CD4-positive, alpha-beta T cell treated with Interleukin-6 at 100 ng/mL for 8 hours (primary cell): ENCODE results near the gene LMBR1L.
"Not testable (repeated sequence)": the region's sequence is repeated elsewhere in the genome, so short reads cannot be mapped to it uniquely, and the experiment has no call there.

Experiments
- DNase-seq: peaks from one replicate; pipeline ENCODE4 v3.0.0-alpha.2; 2020; ENCODE audit warnings: mixed read lengths, low spot score

LMBR1L gene

GRCh38 chr12:49110464-49111155 is at the start of gene LMBR1L:
Gene LMBR1L, minus strand, starts transcription at chr12:49110847. Its CDS starts 292 bp downstream, at chr12:49110555.
- DNase-seq = peak; percentile 97

GRCh38 chr12:49160399-49160798 is 49.8 kb upstream of the LMBR1L start:
- no peak for DNase-seq

GRCh38 chr12:49154221-49154620 is 43.6 kb upstream of the LMBR1L start:
- DNase-seq = no peak

GRCh38 chr12:49147384-49147783 is 36.7 kb upstream of the LMBR1L start:
- no peak for DNase-seq

GRCh38 chr12:49146406-49146805 is 35.8 kb upstream of the LMBR1L start:
- DNase-seq = no peak

- no peak for DNase-seq
These were observed 33.7 kb upstream of the LMBR1L start for GRCh38 chr12:49144384-49144783.

- no peak for DNase-seq
These were observed 28.4 kb upstream of the LMBR1L start for GRCh38 chr12:49138999-49139398.

GRCh38 chr12:49138587-49138986 is 27.9 kb upstream of the LMBR1L start:
- no peak for DNase-seq

GRCh38 chr12:49137476-49137875 is 26.8 kb upstream of the LMBR1L start:
- DNase-seq = no peak

GRCh38 chr12:49136997-49137396 is 26.4 kb upstream of the LMBR1L start:
- DNase-seq = not testable (repeated sequence)

- DNase-seq = no peak
These were observed 22.9 kb upstream of the LMBR1L start for GRCh38 chr12:49133590-49133989.

- DNase-seq = no peak
These were observed 22.4 kb upstream of the LMBR1L start for GRCh38 chr12:49133014-49133413.

- DNase-seq = no peak
These were observed 21.3 kb upstream of the LMBR1L start for GRCh38 chr12:49131894-49132461.

GRCh38 chr12:49131051-49131893 is 20.6 kb upstream of the LMBR1L start, which contains the start of gene TUBA1B:
Gene TUBA1B, minus strand, starts transcription at chr12:49131395. Its CDS starts 95 bp downstream, at chr12:49131300.
- DNase-seq = peak; percentile 91

- peak; percentile 96 for DNase-seq
These were observed 19.8 kb upstream of the LMBR1L start for GRCh38 chr12:49130151-49131050.

- DNase-seq = no peak
These were observed 18.9 kb upstream of the LMBR1L start for GRCh38 chr12:49129332-49130150.

- not testable (repeated sequence) for DNase-seq
These were observed 17.3 kb upstream of the LMBR1L start for GRCh38 chr12:49127971-49128370.

GRCh38 chr12:49126852-49127763 is 16.5 kb upstream of the LMBR1L start:
- DNase-seq = no peak

GRCh38 chr12:49121047-49121696 is 10.5 kb upstream of the LMBR1L start:
- DNase-seq = no peak
